AG10803 (cell line): Measurements from ENCODE around the gene UQCR11.

Experiments
- DNase-seq: peaks from one replicate; pipeline ENCODE4 v3.0.0; 2010; ENCODE audit warnings: low read depth
- H3K4me3 ChIP-seq: 2 replicates; pipeline ENCODE4 v1.5.1; 2011; ENCODE audit warnings: mild to moderate bottlenecking, low read length, control low read depth
- TF ChIP-seq, protein P1 (sequence below): conservative IDR thresholded peaks from 2 replicates; pipeline ENCODE4 v1.5.1; 2011; ENCODE audit warnings: mild to moderate bottlenecking, low read length, control low read depth, inconsistent platforms

The UQCR11 gene

DNA sequence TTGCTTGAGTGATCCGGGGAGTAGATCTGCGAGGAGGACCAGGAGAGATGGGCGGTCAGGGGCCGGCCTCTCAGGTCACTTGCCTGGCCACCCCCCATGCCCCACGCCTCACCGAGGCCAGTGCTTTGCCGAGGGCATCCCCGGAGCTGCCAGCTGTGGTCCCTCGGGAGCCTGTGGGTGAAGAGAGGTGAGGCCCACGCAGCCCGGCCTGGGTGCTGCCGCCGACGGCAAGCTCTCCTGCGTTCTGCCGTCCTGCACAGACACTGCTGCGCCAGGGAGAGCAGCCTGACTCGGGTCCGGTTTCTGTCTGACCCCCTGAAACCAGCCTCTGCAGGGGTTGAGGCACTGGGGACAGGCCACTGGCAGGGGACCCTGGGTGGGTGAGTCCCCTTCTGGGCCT is 15.8 kb upstream of the UQCR11 start:
- no peak overlapping the region for H3K4me3 ChIP-seq
- TF ChIP-seq, protein P1, sequence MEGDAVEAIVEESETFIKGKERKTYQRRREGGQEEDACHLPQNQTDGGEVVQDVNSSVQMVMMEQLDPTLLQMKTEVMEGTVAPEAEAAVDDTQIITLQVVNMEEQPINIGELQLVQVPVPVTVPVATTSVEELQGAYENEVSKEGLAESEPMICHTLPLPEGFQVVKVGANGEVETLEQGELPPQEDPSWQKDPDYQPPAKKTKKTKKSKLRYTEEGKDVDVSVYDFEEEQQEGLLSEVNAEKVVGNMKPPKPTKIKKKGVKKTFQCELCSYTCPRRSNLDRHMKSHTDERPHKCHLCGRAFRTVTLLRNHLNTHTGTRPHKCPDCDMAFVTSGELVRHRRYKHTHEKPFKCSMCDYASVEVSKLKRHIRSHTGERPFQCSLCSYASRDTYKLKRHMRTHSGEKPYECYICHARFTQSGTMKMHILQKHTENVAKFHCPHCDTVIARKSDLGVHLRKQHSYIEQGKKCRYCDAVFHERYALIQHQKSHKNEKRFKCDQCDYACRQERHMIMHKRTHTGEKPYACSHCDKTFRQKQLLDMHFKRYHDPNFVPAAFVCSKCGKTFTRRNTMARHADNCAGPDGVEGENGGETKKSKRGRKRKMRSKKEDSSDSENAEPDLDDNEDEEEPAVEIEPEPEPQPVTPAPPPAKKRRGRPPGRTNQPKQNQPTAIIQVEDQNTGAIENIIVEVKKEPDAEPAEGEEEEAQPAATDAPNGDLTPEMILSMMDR, result no peak
- no peak for DNase-seq

DNA sequence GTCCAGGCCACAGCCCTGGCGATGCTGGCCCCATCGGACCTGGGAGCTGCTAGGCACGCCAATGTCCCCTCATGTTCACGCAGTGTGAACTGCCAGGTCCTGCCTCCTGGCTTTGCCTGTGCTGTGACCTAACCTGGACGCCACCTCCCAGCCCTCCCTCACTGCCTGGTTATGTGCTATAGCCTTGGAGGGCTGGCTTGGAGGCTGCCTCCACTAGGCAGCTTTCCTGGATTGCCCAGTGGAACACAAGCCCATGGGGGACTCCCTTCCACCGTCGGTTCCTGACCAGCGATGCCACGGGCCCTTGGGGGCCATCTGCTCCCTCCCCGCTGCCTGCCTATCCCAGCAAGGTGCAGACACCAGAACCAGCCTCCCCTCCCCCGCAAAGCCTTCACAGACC is 15.2 kb upstream of the UQCR11 start:
- no peak for DNase-seq
- H3K4me3 ChIP-seq, result no peak overlapping the region
- TF ChIP-seq, protein P1, result no peak

DNA sequence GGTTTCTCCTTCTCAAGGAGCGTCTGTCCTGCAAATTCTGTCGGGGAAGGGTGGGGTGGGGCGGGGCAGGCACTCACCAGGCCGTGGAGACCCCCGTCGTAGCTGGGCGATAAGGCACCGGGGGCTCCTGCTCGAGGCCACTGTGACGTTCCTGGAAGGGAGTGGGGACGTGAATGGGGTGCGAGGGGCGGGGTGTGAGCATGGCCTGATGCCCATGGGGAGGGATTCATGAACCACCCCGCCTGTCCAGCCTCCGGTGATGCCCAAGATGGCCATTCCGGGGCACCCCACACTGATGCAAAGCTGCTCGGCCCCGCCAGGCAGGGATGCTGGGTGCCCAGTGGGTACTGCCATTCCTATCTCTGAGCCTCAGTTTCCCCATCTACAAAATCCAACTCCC is 14.4 kb upstream of the UQCR11 start:
- no peak for DNase-seq
- TF ChIP-seq, protein P1, result no peak
- no peak overlapping the region for H3K4me3 ChIP-seq

DNA sequence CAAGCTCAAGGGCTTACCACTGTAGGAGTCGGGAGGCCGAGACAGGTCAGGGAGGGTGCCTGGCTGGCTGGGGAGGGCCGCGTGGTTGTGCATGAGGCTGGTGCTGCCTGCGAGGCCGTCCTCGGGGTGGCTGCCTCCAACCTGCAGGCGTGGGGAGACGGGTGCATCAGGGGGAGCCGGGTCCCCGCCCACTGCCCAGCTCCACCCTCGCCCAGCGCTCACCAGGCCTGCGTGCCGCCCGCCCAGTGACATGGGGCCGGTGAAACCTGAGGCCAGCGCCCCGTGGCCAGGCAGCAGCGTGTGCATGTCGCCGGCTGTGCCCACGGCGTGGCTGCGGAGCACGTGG is 13.8 kb upstream of the UQCR11 start:
- TF ChIP-seq, protein P1, result no peak
- H3K4me3 ChIP-seq, result no peak overlapping the region
- DNase-seq, result no peak

DNA sequence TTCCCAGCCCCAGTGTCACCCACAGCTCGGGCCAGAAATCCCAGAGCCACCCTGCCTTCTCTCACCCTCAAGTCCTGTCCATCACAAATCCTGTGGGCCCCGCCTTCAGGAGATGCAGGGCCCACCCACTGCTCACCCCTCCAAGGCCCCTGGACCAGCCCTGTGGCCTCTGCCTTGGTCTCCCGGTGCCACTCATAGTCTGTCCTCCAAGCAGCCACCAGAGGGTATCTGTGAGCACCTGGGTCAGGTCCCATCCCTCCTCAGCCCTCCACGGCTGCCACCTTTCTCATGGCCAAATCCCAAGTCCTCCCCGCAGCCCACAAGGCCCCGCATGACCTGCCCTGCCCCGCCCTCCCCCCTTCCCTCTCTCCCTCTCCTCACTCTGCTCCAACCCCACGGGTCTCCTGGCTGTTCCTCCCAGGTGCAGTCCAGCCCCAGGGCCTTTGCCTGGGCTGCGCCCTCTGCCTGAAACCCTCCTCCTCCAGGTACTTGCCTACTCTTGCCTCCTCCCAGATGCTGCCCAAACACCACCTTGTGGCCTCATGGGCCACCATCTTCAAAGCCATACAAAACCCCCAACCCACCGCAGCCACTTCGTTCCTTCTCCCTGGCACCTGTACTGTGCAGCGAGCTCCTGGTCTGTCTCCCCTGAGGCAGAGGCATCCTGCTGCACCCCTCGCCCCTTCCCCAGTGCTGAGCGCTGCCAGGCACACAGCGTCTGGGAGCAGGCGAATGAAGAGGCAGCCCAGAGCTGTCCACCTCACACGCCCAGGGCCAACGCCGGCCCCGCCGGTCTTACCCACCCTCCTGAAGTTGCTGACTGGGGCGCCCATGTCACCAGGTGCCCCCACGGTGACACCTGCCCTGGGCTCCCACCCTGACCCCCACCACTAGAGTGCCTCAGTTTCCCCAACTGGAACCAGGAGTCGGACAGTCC is 13.2 kb upstream of the UQCR11 start:
- DNase-seq, result peak; percentile 17
- H3K4me3 ChIP-seq, result no peak overlapping the region
- TF ChIP-seq, protein P1, result peak; percentile 42

DNA sequence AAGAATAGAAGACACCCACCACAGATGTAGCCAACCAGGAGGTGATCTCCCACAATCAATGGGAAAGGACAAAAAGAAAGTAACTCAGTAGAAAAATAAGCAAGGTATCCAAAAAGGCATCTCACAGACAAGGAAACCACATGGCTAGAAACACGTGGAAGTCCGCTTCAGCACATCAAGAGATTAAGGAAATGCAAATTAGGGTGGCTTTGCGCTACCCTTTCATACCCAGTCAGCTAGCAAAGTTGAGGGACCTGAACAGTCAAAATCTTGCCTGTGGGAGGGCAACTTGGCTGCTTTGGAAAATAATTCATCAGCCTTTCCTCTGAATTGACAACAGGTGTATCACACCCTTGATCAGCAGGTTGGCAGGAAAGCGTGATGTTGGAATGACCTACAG is 11.6 kb upstream of the UQCR11 start:
- H3K4me3 ChIP-seq, result no peak overlapping the region
- DNase-seq, result no peak
- TF ChIP-seq, protein P1, result no peak

DNA sequence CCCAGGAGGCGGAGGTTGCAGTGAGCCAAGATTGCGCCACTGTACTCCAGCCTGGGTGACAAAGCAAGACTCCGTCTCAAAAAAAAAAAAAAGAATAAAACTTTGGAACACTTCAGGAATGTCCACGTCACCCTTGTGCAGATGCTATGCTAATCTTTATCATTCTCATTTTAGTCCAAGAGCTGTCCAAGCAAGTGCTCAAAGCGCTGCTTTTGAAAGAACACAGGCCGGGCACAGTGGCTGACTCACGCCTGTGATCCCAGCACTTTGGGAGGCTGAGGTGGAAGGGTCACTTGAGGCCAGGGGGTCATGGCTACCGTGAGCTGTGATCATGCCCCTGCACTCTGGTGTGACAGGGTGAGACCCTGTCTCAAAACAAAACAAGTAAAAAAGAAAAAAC is 11.1 kb upstream of the UQCR11 start:
- TF ChIP-seq, protein P1, result no peak
- H3K4me3 ChIP-seq, result no peak overlapping the region
- peak; percentile 52 for DNase-seq
